Hematopoietic multipotent progenitor cell (in vitro differentiated cells): ENCODE data around the gene FAM83C. TPM values are rescaled to one million over a fixed set of nuclear protein-coding genes. Genes with fewer than 3 reads are reported as not detected.

Experiments used
- DNase-seq, 3 donors: peaks; one replicate each; pipeline ENCODE4 v3.0.0-alpha.2; 2011 to 2015; ENCODE audit warnings: low read depth in 2 of 3, low spot score in 2 of 3
- total RNA-seq: library from RNA; depleted of rRNA; stranded (reverse); fragments of >200 nt; gene quantifications from one replicate; pipeline ENCODE4 v1.2.3, GENCODE V29; 2012

Gene FAM83C
- under 0.01 TPM for total RNA-seq

DNA sequence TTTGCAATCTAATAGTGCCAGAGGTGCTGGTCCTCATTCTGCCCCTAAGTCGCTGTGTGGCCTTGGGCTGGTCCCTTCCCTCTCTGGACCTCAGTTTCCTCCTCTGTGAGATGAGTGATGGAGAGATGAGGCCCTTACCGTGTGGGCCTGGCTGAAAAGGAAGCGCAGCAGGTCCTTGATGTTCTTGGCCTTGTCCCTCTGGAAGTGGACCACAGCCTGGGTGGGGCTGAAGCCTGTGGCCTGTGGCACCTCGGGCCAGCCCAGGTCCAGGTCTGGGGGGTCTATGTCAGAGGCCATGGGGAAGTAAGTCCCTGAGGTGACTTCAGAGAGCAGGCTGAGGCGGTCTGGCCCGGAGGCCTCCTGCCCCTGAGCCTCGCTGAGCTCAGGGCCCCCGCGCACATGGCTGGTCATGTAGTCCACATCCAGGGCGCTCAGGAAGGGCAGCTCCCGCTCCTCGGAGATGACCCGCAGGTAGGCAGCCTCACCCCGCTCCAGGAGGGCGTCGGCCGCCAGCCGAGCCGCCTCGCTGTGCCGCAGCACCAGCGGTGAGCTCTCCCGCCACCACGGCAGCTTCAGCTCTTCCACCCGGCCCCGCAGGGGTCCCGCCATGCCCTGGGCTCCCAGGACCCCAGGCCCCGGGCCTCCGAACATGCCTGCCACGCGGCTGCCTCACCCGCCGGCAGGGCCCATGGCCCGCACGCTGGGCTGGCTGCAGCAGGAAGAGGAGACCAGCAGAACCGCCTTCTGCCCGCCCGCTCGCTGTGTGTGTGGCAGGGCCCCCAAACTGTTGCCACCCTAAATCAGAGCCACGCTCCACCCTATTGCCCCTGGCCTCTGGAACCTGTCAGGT is at the start of gene FAM83C:
TSS of gene FAM83C (minus strand) at position 772 of the 850 bp plus-strand sequence. CDS start at position 651, 121 bp downstream.
- no peak for DNase-seq

GRCh38 chr20:35341366-35342028 is 49.3 kb upstream of the FAM83C start:
- DNase-seq, result no peak

- DNase-seq, result no peak
These were observed 48.2 kb upstream of the FAM83C start for GRCh38 chr20:35340436-35340835.

DNA sequence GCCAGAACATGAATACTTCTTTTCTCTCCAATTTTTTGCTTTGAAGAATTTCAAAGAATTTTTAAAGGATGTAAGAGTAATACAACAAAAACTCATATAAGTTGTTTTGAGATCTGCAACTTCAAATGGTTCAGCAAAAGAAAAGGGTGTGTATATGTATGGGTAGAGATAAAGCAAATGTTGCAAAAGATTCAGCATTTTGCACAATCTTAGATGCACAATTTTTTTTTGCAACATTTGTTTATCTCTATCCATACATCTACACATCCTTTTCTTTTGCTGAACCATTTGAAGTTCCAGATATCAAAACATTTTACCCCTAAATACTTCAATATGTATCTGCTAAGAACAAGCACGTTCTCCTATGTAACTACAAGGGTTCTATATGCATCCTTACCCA is 47.4 kb upstream of the FAM83C start:
- no peak for DNase-seq

GRCh38 chr20:35339007-35339406 is 46.8 kb upstream of the FAM83C start:
- DNase-seq, result no peak

GRCh38 chr20:35334311-35335101 is 42.3 kb upstream of the FAM83C start:
- DNase-seq, result no peak

- no peak for DNase-seq
These were observed 41.4 kb upstream of the FAM83C start for GRCh38 chr20:35333606-35334005.

DNA sequence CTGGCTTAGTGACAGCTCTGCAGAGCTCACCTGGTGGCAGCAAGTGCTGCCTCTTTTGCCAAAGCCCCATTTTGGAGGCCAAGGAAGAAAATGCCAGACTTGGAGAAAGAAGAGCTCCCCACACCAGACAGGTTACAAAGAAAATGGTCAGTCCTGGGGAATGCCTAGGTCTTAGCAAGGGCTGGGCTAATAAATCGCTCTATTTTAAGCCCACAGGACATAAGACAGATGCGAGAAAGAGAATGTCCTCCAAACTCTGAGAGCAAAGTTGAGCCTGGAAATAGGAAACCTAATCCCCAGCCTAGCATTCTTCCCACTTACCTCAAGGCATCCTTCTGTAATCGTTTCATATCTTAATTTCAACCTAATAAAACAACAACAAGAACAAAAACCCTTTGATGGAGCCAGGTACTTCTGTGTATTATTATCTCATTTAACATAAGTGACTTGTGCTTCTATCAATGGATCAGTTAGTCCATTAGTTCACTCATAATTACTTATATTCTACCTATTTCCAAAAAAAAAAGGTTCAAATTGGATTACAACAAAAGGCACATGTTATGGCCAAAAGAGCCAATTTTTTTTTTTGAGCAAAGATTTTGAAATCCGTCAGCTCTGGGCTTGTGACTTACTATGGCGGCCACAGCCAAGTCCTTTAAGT is 40.4 kb upstream of the FAM83C start:
- no peak for DNase-seq

- DNase-seq, result peak in 2 of 3 donors; percentile 40 to 62
These were observed 37.4 kb upstream of the FAM83C start for GRCh38 chr20:35329435-35330139.

GRCh38 chr20:35328689-35329088 is 36.5 kb upstream of the FAM83C start:
- no peak for DNase-seq

DNA sequence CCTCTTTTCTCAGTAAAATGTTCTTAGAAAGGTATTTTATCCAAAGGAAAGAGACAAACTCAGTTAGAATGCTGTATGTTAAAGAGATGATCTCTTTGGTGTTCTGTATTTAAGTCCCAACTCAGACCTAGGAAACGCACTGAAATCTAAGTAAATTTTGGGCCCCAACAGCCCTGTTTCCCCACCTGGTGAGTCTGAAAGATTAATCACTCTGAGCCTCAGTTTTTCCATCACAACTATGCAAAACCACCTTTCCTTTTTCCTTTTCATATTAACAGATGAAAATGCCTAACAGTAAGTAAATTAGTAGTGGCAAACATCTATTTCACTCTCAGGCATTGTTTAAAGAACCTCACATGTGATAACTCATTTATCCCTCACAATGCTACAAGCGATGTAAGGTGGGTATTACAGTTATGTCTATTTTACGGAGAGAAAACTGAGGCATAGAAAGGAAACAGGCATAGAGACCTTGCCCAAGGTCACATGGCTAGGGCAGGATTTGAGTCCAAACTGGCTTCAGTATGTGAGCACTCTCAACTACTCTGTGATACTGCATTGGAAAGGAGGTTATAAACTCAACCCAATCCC is 36.0 kb upstream of the FAM83C start:
- DNase-seq, result no peak

DNA sequence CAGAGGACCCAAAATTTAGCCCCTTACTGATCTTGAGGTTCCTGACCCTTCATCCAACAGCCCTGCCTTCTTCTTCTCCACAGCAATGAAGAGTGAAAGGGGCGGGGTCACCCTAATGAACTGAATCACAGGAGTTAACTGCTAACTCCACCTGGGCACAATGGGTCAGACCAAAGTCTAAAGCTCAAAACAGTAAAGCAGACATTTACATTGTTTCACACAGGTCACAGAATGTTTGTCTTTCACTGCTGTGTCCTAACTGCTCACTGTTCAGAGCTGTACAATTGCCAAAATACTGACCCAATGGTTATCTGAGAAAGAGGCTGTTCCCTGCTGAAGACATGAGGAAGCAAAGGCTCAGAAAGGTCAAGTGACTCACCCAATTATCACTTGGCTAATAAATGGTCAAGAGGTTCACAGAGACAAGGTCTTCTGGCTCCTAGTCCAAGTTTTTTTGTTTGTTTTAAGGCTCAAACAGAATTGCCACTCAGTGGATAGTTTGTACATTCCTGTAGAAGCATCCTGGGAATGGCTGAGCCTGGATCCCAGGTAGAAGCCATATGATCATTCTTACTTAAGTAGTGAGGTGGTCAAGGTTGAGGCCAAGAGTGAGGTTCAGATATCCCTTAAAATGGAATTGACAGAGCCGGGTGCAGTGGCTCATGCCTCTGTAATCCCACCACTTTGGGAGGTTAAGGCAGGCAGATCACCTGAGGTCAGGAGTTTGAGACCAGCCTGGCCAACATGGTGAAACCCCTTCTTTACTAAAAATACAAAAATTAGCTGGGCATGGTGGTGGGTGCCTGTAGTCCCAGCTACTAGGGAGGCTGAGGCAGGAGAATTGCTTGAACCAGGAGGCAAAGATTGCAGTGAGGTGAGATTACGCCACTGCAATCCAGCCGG is 35.1 kb upstream of the FAM83C start:
- DNase-seq, result no peak

DNA sequence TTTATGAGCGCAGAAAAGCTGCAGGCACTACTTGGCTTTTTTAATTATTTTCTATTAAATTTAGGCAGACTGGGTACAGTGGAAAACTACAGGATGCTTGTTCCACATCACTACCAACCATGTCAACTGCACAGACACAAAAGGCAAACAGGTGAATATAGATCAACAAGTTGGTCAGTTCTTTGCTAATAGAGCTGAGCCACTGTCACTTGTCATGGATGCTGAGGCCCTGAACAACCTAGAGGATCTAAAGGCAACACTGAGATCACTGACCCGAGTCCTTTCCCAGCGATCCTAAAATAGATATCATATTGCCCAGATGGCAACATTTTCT is 34.5 kb upstream of the FAM83C start:
- no peak for DNase-seq

GRCh38 chr20:35326021-35326739 is 34.0 kb upstream of the FAM83C start:
- no peak for DNase-seq

- no peak for DNase-seq
These were observed 33.2 kb upstream of the FAM83C start for GRCh38 chr20:35325401-35325800.

- DNase-seq, result no peak
These were observed 28.3 kb upstream of the FAM83C start for GRCh38 chr20:35320396-35321126.

DNA sequence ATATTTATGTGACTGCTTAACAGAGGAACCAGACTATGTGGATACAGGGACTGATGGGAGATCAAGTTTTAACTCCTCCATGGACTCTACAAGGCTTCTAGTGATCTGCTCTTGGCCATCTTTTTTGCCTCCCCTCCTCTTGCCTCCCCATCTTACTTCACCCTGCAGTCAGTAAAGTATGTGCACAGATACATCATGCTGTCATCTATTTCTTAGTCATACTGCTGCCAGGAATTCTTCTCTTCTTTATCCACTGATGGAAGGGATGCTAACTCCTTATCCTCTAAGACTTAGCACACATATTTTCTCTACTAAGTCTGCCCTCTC is 27.6 kb upstream of the FAM83C start:
- DNase-seq, result no peak
